NCI-H2196 (cell line): ENCODE measurements around the gene MYO1B.
A peak's percentile ranks its signal among the peaks of the same experiment; 100 is the strongest.

Experiments used
- DNase-seq: peaks from one replicate; lab custom pipeline; 2025; ENCODE audit not compliant: unreplicated experiment; lab: John Stamatoyannopoulos, UW

Gene MYO1B

DNA sequence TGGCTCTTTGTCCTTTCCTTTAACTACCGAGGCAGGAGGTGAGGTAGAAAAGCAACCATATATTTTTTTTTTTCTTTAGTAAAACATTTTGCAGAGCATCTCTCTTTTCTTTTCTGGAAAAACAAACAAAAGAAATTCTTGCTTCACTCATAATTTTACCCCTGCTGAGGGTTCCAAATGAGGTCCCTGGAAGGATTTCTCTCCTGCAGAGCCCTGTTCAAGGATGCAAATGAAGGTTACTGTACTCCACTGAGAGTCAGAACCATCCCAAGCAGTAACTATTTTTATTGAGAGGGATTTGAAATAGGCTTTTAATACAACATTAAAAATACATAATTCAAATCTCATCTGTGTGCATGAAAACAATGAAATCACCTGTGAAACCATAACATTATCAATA lies 19.5 kb upstream of the MYO1B start:
- no peak for DNase-seq

GRCh38 chr2:191226196-191226595 lies 19.0 kb upstream of the MYO1B start:
- no peak for DNase-seq

DNA sequence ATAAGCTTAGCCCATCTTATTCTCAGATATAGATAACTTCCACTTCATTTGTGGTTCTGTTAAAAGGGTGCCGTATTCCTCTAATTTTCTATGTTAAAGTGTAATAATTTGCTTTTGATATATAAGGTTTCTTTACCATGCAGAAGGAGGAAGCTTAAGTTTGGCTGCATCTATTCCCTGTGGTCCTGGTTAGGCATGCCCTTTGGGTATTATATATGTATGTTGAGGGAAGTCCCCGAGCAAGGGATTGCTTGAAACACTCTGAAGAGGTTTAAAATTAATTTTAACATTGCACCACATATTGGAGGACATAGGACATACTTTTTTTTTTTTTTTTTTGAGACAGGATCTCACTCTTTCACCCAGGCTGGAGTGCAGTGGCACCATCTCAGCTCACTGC lies 16.9 kb upstream of the MYO1B start:
- no peak for DNase-seq

- DNase-seq: no peak
These were observed 16.3 kb upstream of the MYO1B start for GRCh38 chr2:191228861-191229260.

GRCh38 chr2:191230174-191230573 lies 15.0 kb upstream of the MYO1B start:
- DNase-seq: no peak

GRCh38 chr2:191231995-191232394 lies 13.2 kb upstream of the MYO1B start:
- DNase-seq: no peak

- no peak for DNase-seq
These were observed 11.7 kb upstream of the MYO1B start for GRCh38 chr2:191233533-191233932.

GRCh38 chr2:191234376-191234775 lies 10.8 kb upstream of the MYO1B start:
- DNase-seq: no peak

- no peak for DNase-seq
These were observed 4.3 kb upstream of the MYO1B start for GRCh38 chr2:191240871-191241270.

DNA sequence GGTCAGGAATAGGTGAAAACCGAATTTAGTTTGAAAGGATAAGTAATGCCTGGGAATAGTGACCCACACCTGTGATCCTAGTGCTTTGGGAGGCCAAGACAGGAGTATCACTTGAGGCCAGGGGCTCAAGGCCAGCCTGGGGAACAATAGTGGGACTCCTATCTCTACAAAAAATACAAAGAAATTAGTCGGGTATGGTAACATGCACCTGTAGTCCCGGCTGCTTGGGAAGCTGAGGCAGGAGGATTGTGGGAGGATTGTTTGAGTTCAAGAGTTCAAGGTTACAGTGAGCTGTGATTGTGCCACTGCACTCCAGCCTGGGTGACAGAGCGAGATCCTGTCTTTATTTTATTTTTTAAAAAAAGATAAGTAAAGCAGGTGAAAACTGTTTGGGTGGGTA lies 3.8 kb upstream of the MYO1B start:
- DNase-seq: no peak

GRCh38 chr2:191243154-191243553 lies 2.0 kb upstream of the MYO1B start:
- no peak for DNase-seq

DNA sequence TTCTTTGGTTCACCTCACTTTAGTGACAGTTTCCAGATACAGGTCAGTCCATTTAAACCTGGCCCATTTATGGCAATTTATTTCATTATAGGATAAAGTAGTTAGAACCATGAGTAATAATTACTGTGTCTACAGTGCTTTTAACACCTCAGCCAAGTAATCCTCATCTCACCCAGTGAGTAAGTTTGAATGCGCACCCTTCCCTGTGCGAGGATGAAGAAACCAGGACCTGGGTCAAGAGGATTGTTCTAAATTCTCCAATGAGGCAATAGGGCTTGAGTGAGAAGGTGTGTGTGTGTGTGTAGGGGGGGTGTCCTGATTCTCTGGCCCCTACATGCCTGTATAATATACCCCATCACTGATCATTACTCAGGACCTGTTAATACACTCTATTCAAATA lies 854 bp upstream of the MYO1B start:
- DNase-seq: no peak

GRCh38 chr2:191245869-191246531 lies 796 bp downstream of the MYO1B start:
- peak; percentile 6 for DNase-seq

DNA sequence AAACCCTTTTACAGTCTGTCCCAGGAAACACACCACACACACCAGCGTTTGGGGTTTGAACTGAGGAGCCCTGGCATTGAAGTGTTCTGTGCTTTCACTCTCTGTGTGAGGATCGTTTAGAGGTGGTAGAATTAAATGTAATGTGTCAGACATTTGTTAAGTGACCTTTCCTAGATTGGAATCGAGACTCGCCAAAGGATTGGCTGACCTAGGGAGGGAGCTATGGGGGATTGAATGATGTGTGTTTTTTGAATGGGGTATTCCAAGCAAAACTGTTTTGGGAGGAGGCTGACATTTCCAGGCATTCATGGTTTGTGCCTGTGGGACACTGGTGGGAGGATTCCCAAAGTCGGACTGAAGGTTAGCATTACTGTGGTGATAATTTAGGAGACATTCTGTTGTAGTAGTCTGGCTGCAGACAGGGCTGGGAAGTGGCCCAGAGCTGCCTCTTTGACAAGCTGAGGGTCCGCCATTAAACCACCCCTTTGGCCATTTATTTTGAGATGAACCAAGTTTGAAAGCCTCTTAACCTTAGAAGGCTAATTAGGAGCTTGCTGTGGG lies 1.7 kb downstream of the MYO1B start:
- no peak for DNase-seq

- no peak for DNase-seq
These were observed 2.3 kb downstream of the MYO1B start for GRCh38 chr2:191247381-191248057.

- no peak for DNase-seq
These were observed 4.1 kb downstream of the MYO1B start for GRCh38 chr2:191249156-191249813.

DNA sequence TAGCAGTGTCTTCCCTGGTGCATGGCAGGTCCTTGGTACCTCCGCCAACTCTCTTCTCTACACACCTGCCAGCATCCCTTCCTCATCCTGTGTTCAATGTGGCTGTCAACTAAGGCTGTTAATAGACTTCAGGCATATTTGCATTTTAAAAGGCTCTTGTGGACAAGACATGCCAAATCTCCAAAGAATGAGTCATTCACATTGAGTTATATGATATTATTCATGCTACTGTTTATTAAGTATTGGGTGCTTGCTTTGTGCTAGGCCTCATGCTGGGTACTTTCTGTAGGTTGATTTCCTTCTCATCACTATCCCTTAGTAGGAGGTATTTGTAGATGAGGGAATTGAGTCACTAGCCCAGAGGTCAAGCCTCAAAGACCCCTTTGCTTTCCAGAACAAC lies 5.2 kb downstream of the MYO1B start:
- no peak for DNase-seq

DNA sequence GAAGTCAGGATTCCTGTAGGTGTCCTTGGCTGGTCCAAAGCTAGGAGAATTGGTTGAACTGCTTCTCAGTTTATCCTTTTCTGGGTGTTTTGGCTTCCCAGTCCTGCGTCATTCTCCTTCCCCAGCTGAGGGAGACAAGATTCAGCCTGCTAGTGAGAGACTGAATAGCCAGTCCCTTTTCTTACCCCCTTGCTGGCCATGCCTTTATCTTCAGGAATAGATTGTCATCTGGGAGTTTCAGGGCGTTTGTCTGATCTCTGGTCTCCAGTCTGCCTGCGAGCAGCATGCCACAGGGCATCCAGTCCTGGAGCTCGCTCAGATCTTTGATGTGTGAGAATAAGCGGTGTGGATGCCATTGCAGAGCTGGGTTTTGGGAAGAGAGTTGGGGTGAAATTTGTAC lies 5.8 kb downstream of the MYO1B start:
- no peak for DNase-seq

DNA sequence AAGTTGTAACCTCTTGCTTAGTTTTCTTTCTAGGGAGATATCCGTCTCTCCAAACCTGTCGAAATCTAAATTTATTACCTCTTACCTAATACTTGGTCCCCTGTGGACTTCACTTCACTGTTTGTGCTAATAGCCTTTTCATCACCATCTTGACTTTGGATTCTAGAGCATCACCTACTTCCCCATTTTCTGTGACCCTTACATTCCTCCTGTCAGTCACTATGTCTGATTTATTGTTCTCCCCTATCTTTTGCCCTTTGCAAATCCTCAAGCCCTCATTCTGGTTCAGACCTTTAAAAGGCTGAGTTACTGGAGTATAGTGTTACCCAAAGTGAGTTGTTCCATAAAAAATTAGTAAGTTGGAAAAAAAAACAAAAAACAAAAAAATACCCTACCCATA lies 7.5 kb downstream of the MYO1B start:
- DNase-seq: no peak

DNA sequence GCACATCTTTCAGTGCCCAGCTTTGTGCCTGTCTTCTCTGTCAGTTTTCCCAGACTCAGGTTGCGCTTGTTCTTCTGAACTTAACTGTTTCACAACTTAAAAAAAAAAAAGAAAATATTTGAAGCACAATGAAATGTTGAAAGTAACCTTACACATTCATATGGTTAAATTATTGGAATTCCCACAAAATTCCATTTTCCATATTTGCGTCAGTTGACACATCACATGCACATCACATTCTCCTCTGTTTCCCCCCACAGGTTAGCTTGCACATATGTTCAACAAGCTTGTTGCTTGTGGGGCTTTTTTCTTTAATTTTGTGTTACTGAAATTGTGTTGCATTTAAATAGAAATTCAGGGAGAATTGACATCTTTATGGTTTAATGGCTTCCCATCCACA lies 8.3 kb downstream of the MYO1B start:
- DNase-seq: no peak

GRCh38 chr2:191255271-191255670 lies 10.1 kb downstream of the MYO1B start:
- DNase-seq: no peak

GRCh38 chr2:191255756-191256312 lies 10.6 kb downstream of the MYO1B start:
- DNase-seq: no peak
